ENCODE results near the gene STARD8. TPM values are rescaled to one million over a fixed set of nuclear protein-coding genes. Genes with fewer than 3 reads are reported as not detected.

The STARD8 gene
- polyA plus RNA-seq, 1 donor from 2014 or later, result 0.09 TPM

DNA sequence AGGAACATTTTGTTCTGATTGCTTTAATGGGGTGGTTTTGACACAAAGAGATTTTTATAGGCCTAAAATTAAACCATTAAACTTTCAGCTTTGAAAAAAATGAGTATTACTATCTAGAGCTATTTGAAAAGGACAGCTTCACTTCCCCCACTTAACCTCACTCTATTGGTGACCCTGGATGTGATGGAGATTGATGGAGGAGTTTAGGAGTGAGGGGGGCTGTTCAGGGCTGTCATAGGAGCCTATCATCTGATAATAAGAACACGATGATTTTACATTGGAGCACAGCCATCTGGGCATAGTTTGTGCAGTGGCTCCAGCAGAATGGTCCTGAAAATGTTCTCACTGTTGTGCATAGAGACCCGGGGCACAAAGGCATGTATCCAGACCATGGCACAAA lies 110.3 kb downstream of the STARD8 start:
- TF ChIP-seq, protein P1, sequence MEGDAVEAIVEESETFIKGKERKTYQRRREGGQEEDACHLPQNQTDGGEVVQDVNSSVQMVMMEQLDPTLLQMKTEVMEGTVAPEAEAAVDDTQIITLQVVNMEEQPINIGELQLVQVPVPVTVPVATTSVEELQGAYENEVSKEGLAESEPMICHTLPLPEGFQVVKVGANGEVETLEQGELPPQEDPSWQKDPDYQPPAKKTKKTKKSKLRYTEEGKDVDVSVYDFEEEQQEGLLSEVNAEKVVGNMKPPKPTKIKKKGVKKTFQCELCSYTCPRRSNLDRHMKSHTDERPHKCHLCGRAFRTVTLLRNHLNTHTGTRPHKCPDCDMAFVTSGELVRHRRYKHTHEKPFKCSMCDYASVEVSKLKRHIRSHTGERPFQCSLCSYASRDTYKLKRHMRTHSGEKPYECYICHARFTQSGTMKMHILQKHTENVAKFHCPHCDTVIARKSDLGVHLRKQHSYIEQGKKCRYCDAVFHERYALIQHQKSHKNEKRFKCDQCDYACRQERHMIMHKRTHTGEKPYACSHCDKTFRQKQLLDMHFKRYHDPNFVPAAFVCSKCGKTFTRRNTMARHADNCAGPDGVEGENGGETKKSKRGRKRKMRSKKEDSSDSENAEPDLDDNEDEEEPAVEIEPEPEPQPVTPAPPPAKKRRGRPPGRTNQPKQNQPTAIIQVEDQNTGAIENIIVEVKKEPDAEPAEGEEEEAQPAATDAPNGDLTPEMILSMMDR (IDR thresholded peaks at IDR 0.05; ENCODE audit: poor library complexity, severe bottlenecking), result no peak
- TF ChIP-seq EP300 (conservative IDR thresholded peaks at IDR 0.05; ENCODE audit: poor library complexity, severe bottlenecking), result no peak
- Histone ChIP-seq H3K36me3 (ENCODE audit: insufficient read depth, low read length) (no peaks in the 10 kb centered on the region), H3K27me3 (ENCODE audit: insufficient read depth, low read depth, low read length) (no peaks in the 10 kb centered on the region), H3K9ac (ENCODE audit: low read length) (no peak overlapping the region), H2AFZ (ENCODE audit: low read depth, low read length) (no peak overlapping the region), H3K4me2 (ENCODE audit: low read length) (no peak overlapping the region), H3K79me2 (replicated peaks; ENCODE audit: insufficient read depth, low read length) (no peaks in the 10 kb centered on the region), H3K4me3 (ENCODE audit: low read length) (no peak overlapping the region), H3K9me2 (ENCODE audit: insufficient read depth, low read length) (no peaks in the 10 kb centered on the region), H4K20me1 (ENCODE audit: insufficient read depth) (no peaks in the 10 kb centered on the region), H3F3A (ENCODE audit: insufficient read depth, low read length, poor library complexity, severe bottlenecking) (no peaks in the 10 kb centered on the region), H3K9me3 (ENCODE audit: low read length) (no peaks in the 10 kb centered on the region), H3K27ac (ENCODE audit: low read length) (no peak overlapping the region)

DNA sequence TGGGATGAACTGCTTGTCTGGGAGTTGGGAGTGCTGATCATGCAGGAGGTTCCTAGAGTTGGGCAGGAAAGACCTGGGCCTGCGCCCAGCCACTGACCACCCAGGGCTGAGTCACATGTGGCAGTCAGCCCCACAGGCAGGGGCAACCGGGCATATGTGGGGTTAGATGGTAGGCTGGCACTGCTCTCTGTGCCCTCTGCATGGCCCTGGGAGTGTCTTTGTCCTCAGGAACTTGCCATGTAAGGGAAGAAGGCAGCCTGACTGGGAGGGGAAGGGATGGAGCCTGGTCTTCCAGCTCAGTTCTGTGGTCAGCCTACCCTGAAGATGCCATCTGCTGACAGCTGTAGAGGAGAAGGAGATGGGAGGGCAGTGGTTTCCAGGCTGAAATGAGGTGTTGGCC lies 111.2 kb downstream of the STARD8 start:
- TF ChIP-seq EP300 (conservative IDR thresholded peaks at IDR 0.05; ENCODE audit: poor library complexity, severe bottlenecking) (no peak), EZH2 (IDR thresholded peaks at IDR 0.05; ENCODE audit: borderline replicate concordance, insufficient read depth, low read length, poor library complexity, severe bottlenecking) (no peak), SMC3 (conservative IDR thresholded peaks at IDR 0.05; ENCODE audit: poor library complexity) (no peak), TAF1 (IDR thresholded peaks at IDR 0.05; ENCODE audit: low read depth) (no peak), POLR2AphosphoS5 (IDR thresholded peaks at IDR 0.05) (no peak), MXI1 (conservative IDR thresholded peaks at IDR 0.05; ENCODE audit: poor library complexity, severe bottlenecking) (no peak)
- TF ChIP-seq, protein P1 (IDR thresholded peaks at IDR 0.05; ENCODE audit: poor library complexity, severe bottlenecking), result no peak
- Histone ChIP-seq H3K79me2 (replicated peaks; ENCODE audit: insufficient read depth, low read length) (no peaks in the 10 kb centered on the region), H3K9me3 (ENCODE audit: low read length) (no peaks in the 10 kb centered on the region), H3F3A (ENCODE audit: insufficient read depth, low read length, poor library complexity, severe bottlenecking) (no peaks in the 10 kb centered on the region), H3K27ac (ENCODE audit: low read length) (no peak overlapping the region), H3K4me3 (ENCODE audit: low read length) (no peak overlapping the region), H3K27me3 (ENCODE audit: insufficient read depth, low read depth, low read length) (no peaks in the 10 kb centered on the region), H4K20me1 (ENCODE audit: insufficient read depth) (no peaks in the 10 kb centered on the region), H2AFZ (ENCODE audit: low read depth, low read length) (no peak overlapping the region), H3K9ac (ENCODE audit: low read length) (no peak overlapping the region), H3K9me2 (ENCODE audit: insufficient read depth, low read length) (no peaks in the 10 kb centered on the region), H3K36me3 (ENCODE audit: insufficient read depth, low read length) (no peaks in the 10 kb centered on the region), H3K4me2 (ENCODE audit: low read length) (no peak overlapping the region)

DNA sequence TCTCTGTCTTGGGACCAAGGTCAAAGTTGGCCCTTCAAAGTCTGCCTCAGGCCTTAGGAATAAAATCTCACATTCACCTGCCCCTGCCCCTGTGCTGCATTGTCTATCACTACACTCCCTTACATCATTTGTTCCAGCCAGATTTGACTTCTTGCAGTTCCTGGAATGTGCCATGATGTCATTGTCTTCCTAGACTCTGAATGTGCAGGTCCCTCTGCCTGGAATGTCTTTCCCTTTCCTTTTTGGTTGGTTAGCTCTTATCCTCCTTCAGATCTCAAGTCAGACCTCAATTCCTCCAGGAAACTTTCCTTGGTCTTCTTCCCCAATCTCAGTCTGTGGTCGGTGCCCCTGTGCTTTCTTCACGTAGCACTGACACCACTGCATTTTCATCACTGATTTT lies 113.6 kb downstream of the STARD8 start:
- no peaks in the 10 kb centered on the region for H3F3A ChIP-seq (ENCODE audit: insufficient read depth, low read length, poor library complexity, severe bottlenecking)

More for the DNA sequence above, 113.6 kb downstream of the STARD8 start:
- Histone ChIP-seq H3K79me2 (replicated peaks; ENCODE audit: insufficient read depth, low read length) (no peaks in the 10 kb centered on the region), H3K4me3 (ENCODE audit: low read length) (no peak overlapping the region), H3K9me2 (ENCODE audit: insufficient read depth, low read length) (no peaks in the 10 kb centered on the region), H4K20me1 (ENCODE audit: insufficient read depth) (no peaks in the 10 kb centered on the region), H3K27ac (ENCODE audit: low read length) (no peak overlapping the region), H3K4me2 (ENCODE audit: low read length) (no peak overlapping the region), H2AFZ (ENCODE audit: low read depth, low read length) (no peak overlapping the region), H3K36me3 (ENCODE audit: insufficient read depth, low read length) (no peaks in the 10 kb centered on the region), H3K27me3 (ENCODE audit: insufficient read depth, low read depth, low read length) (no peaks in the 10 kb centered on the region), H3K9ac (ENCODE audit: low read length) (no peak overlapping the region), H3K9me3 (ENCODE audit: low read length) (no peaks in the 10 kb centered on the region)
- TF ChIP-seq EZH2 (IDR thresholded peaks at IDR 0.05; ENCODE audit: borderline replicate concordance, insufficient read depth, low read length, poor library complexity, severe bottlenecking) (no peak), MXI1 (conservative IDR thresholded peaks at IDR 0.05; ENCODE audit: poor library complexity, severe bottlenecking) (no peak), SMC3 (conservative IDR thresholded peaks at IDR 0.05; ENCODE audit: poor library complexity) (no peak), EP300 (conservative IDR thresholded peaks at IDR 0.05; ENCODE audit: poor library complexity, severe bottlenecking) (no peak), TAF1 (IDR thresholded peaks at IDR 0.05; ENCODE audit: low read depth) (no peak), POLR2AphosphoS5 (IDR thresholded peaks at IDR 0.05) (no peak), RAD21 (conservative IDR thresholded peaks at IDR 0.05) (no peak)
- TF ChIP-seq, protein P2, sequence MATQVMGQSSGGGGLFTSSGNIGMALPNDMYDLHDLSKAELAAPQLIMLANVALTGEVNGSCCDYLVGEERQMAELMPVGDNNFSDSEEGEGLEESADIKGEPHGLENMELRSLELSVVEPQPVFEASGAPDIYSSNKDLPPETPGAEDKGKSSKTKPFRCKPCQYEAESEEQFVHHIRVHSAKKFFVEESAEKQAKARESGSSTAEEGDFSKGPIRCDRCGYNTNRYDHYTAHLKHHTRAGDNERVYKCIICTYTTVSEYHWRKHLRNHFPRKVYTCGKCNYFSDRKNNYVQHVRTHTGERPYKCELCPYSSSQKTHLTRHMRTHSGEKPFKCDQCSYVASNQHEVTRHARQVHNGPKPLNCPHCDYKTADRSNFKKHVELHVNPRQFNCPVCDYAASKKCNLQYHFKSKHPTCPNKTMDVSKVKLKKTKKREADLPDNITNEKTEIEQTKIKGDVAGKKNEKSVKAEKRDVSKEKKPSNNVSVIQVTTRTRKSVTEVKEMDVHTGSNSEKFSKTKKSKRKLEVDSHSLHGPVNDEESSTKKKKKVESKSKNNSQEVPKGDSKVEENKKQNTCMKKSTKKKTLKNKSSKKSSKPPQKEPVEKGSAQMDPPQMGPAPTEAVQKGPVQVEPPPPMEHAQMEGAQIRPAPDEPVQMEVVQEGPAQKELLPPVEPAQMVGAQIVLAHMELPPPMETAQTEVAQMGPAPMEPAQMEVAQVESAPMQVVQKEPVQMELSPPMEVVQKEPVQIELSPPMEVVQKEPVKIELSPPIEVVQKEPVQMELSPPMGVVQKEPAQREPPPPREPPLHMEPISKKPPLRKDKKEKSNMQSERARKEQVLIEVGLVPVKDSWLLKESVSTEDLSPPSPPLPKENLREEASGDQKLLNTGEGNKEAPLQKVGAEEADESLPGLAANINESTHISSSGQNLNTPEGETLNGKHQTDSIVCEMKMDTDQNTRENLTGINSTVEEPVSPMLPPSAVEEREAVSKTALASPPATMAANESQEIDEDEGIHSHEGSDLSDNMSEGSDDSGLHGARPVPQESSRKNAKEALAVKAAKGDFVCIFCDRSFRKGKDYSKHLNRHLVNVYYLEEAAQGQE (IDR thresholded peaks at IDR 0.05; ENCODE audit: borderline replicate concordance), result no peak
- TF ChIP-seq, protein P1 (IDR thresholded peaks at IDR 0.05; ENCODE audit: poor library complexity, severe bottlenecking), result no peak
